Upper lobe of left lung (tissue), 4 donors: ENCODE data around the gene AP5S1.
A peak's percentile ranks its signal among the peaks of the same experiment; 100 is the strongest.

Experiments used
- CTCF ChIP-seq, 6 experiments: fragments of 450-650 bp in 4 of 6; fragments of 200-600 bp in 2 of 6; sonication (generic) in 2 of 6; IDR thresholded peaks; one replicate each; pipeline ENCODE4 v1.5.1; 2016 to 2019; ENCODE audit warnings: antibody characterized with exemption in 6 of 6
- POLR2A ChIP-seq, 4 donors: fragments of 450-650 bp; IDR thresholded peaks; one replicate each; pipeline ENCODE4 v1.5.1; 2016 to 2017; ENCODE audit warnings: antibody characterized with exemption in 4 of 4, mild to moderate bottlenecking in 2 of 4
- POLR2AphosphoS5 ChIP-seq, 2 donors: sonication (generic); formaldehyde crosslinking; IDR thresholded peaks; one replicate each; pipeline ENCODE4 v1.5.1; 2017; ENCODE audit warnings: antibody characterized with exemption in 2 of 2

GRCh38 chr20:3797592-3798372 is 22.6 kb upstream of the AP5S1 start:
- TF ChIP-seq CTCF (IDR thresholded peaks at IDR 0.05) (no peak), POLR2A (IDR thresholded peaks at IDR 0.05) (peak in 1 of 4 donors; percentile 26), POLR2AphosphoS5 (IDR thresholded peaks at IDR 0.05) (no peak)
